PC-3 (cell line): ENCODE results near the gene DHRS2.

Experiments used
- EZH2 ChIP-seq: fragments of 300-600 bp; sonication (generic); IDR thresholded peaks from one replicate; pipeline ENCODE4 v1.6.1; 2017; ENCODE audit warnings: antibody characterized with exemption, mild to moderate bottlenecking, low read length; ENCODE audit not compliant: unreplicated experiment
- EZH2phosphoT487 ChIP-seq: fragments of 300-600 bp; sonication (generic); IDR thresholded peaks from 2 replicates; pipeline ENCODE4 v1.6.1; 2018; ENCODE audit warnings: mild to moderate bottlenecking, antibody characterized with exemption, low read length, borderline replicate concordance
- TF ChIP-seq, protein P1 (sequence below): fragments of 300-600 bp; sonication (generic); conservative IDR thresholded peaks from 2 replicates; pipeline ENCODE4 v1.5.1; 2017; ENCODE audit warnings: antibody characterized with exemption, low read depth, mild to moderate bottlenecking, low read length

DNA sequence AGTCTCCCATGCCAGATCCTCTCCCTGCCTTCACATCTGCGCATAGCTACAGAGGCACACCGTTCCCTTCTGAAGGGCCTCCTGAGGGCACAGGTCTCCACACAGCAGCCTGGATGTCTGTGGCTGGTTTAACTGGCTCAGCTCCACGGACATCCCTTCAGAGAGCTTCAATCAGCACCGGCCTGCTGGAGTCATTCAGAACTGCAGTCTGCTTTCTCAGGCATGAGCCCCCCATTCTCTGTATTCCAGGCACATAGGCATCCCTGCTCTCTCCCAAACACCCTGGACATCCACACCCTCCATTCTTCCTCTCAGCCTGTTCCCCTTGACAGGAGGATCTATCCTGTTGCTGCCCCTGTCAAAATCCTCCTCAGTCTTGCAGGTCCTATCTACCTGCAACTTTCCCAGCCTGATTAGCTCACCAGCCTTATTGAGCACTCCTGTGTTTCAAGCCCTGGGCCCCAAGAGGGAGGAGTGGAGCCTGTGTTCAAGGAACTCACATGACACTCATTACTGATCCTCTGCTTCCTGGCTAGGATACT is 2.9 kb upstream of the DHRS2 start:
- TF ChIP-seq, protein P1, sequence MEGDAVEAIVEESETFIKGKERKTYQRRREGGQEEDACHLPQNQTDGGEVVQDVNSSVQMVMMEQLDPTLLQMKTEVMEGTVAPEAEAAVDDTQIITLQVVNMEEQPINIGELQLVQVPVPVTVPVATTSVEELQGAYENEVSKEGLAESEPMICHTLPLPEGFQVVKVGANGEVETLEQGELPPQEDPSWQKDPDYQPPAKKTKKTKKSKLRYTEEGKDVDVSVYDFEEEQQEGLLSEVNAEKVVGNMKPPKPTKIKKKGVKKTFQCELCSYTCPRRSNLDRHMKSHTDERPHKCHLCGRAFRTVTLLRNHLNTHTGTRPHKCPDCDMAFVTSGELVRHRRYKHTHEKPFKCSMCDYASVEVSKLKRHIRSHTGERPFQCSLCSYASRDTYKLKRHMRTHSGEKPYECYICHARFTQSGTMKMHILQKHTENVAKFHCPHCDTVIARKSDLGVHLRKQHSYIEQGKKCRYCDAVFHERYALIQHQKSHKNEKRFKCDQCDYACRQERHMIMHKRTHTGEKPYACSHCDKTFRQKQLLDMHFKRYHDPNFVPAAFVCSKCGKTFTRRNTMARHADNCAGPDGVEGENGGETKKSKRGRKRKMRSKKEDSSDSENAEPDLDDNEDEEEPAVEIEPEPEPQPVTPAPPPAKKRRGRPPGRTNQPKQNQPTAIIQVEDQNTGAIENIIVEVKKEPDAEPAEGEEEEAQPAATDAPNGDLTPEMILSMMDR: no peak
- TF ChIP-seq EZH2 (no peak), EZH2phosphoT487 (no peak)
